ENCODE results near the gene NEDD4. TPM values are rescaled to one million over a fixed set of nuclear protein-coding genes. Genes with fewer than 3 reads are reported as not detected.

The NEDD4 gene
- total and polyA plus RNA-seq, 2 of the 4 experiments (the other 2 are of a cell fraction): 27.4 to 80.7 TPM

GRCh38 chr15:55959744-55960447, 33.5 kb downstream of the NEDD4 start:
- dilution Hi-C loops (cut with HindIII; ENCODE audit: low sequenced_read_pairs, unreplicated experiment): no loop called here
- H3K9me3 ChIP-seq (ENCODE audit: control insufficient read depth, insufficient read depth, low read length): no peaks in the 10 kb centered on the region
- H4K8ac ChIP-seq (ENCODE audit: low read depth in 2 of 2, low read length in 2 of 2): no peak overlapping the region
- no peak overlapping the region for H3K14ac ChIP-seq (replicated peaks; ENCODE audit: low read depth, low read length)
- WGBS, 2 experiments (ENCODE audit: extremely low coverage in 2 of 2, insufficient read length in 1 of 2): 100% methylated on average over 1 of the region's 4 CpGs; no CpG with 5 or more reads in 1 of the 2 experiments
- no peaks in the 10 kb centered on the region; the same call in 1 of the 2 replicates for H4K20me1 ChIP-seq (ENCODE audit: insufficient read depth, low read length)
- no peak overlapping the region for H2AK9ac ChIP-seq (replicated peaks; ENCODE audit: low read depth, low read length, poor library complexity)
- H3K27ac ChIP-seq (ENCODE audit: insufficient read depth, low read length): no peak overlapping the region
- H2BK120ac ChIP-seq (ENCODE audit: low read depth, low read length): no peak overlapping the region
- no TSS peak for BruUV-seq (replicated peaks)
- no peak overlapping the region for H3K9ac ChIP-seq (ENCODE audit: low read depth, low read length)
- H2BK15ac ChIP-seq (ENCODE audit: low read depth, low read length): no peak overlapping the region
- no peak overlapping the region for H3K4me3 ChIP-seq (ENCODE audit: insufficient read depth, low read depth, low read length)
- H3K56ac ChIP-seq (ENCODE audit: extremely low read depth, insufficient read depth, low read length): no peak overlapping the region
- H4K91ac ChIP-seq (ENCODE audit: insufficient read depth, low read depth, low read length): no peak overlapping the region
- in situ Hi-C loops (cut with MboI; ENCODE audit: low sequenced_read_pairs): no loop called here
- POLR2A ChIA-PET (ENCODE audit: unreplicated experiment): no interaction called here
- H3K18ac ChIP-seq (ENCODE audit: low read depth, low read length): no peak overlapping the region
- intact Hi-C loops (cut with micrococcal nuclease): no loop called here
- H3K4me2 ChIP-seq (ENCODE audit: low read depth, low read length): no peak overlapping the region
- ATAC-seq (ENCODE audit: low read depth) (no peak), DNase-seq (peak; percentile 4)
- H3K79me1 ChIP-seq (ENCODE audit: low read depth in 1 of 2, low read length in 2 of 2): peaks cover 3 to 19% of the 10 kb centered on the region in 2 experiments; a peak in 2 of 4 replicates
- no peak overlapping the region for H3K4ac ChIP-seq (ENCODE audit: low read depth, low read length)
- TF ChIP-seq NFE2L2 (IDR thresholded peaks at IDR 0.05; ENCODE audit: low read depth, low read length) (no peak), RFX5 (IDR thresholded peaks at IDR 0.05; ENCODE audit: low read depth, low read length) (no peak), MAZ (IDR thresholded peaks at IDR 0.05; ENCODE audit: borderline replicate concordance, low read depth, low read length) (no peak), CEBPB (IDR thresholded peaks at IDR 0.05; ENCODE audit: low read depth, low read length) (no peak), MAFK (IDR thresholded peaks at IDR 0.05; ENCODE audit: low read depth, low read length) (no peak), ELK1 (IDR thresholded peaks at IDR 0.05; ENCODE audit: borderline replicate concordance, low read depth, low read length) (no peak), RCOR1 (IDR thresholded peaks at IDR 0.05; ENCODE audit: insufficient replicate concordance, low read length) (no peak), CHD1 (IDR thresholded peaks at IDR 0.05; ENCODE audit: low read depth, low read length) (no peak), SMC3 (IDR thresholded peaks at IDR 0.05; ENCODE audit: low read depth, low read length) (no peak), FOS (IDR thresholded peaks at IDR 0.05; ENCODE audit: low read depth, low read length) (no peak), MXI1 (IDR thresholded peaks at IDR 0.05; ENCODE audit: borderline replicate concordance, low read depth, low read length) (no peak), USF2 (IDR thresholded peaks at IDR 0.05; ENCODE audit: low read depth, low read length) (no peak), POLR2A (IDR thresholded peaks at IDR 0.05; ENCODE audit: low read depth, low read length) (no peak), CTCF (conservative IDR thresholded peaks at IDR 0.05; ENCODE audit: low read depth, low read length) (no peak), RAD21 (IDR thresholded peaks at IDR 0.05; ENCODE audit: low read length) (no peak)
- no peaks in the 10 kb centered on the region for H3K4me1 ChIP-seq (ENCODE audit: control insufficient read depth, insufficient read depth, low read length)
- peaks cover 5% of the 10 kb centered on the region; the same call in 1 of the 2 replicates for H3K36me3 ChIP-seq (ENCODE audit: control insufficient read depth, insufficient read depth, low read length)
- CTCF ChIA-PET: no interaction called here
- H2BK5ac ChIP-seq (ENCODE audit: low read depth, low read length, poor library complexity, severe bottlenecking): no peak overlapping the region
- H2BK20ac ChIP-seq (ENCODE audit: low read depth, low read length): no peak overlapping the region
- no peak overlapping the region for H4K5ac ChIP-seq (ENCODE audit: low read depth, low read length)
- no peak overlapping the region for H2AFZ ChIP-seq (replicated peaks; ENCODE audit: low read length, poor library complexity)
- no peaks in the 10 kb centered on the region for H3K27me3 ChIP-seq (ENCODE audit: control insufficient read depth, insufficient read depth, low read length)
- no peaks in the 10 kb centered on the region; the same call in 1 of the 2 replicates for H3K9me1 ChIP-seq (ENCODE audit: insufficient read depth, low read length)
- no peak overlapping the region for H3K23ac ChIP-seq (ENCODE audit: low read depth, low read length)
- H2AK5ac ChIP-seq (ENCODE audit: low read depth, low read length): no peak overlapping the region

Measured in IMR-90 (cell line).